Parathyroid adenoma (tissue), 2 donors: ENCODE results near the gene LAD1.

Source experiments
- H2AFZ ChIP-seq: fragments of 300-600 bp; sonication (generic); one replicate; pipeline ENCODE4 v1.7.0; 2017; ENCODE audit warnings: antibody characterized with exemption, mild to moderate bottlenecking
- H3K27ac ChIP-seq: fragments of 300-600 bp; sonication (generic); one replicate; pipeline ENCODE4 v1.7.0; 2017
- H3K27me3 ChIP-seq: fragments of 300-600 bp; sonication (generic); one replicate; pipeline ENCODE4 v1.7.0; 2017; ENCODE audit warnings: low read length; ENCODE audit not compliant: control insufficient read depth, insufficient read depth
- H3K36me3 ChIP-seq: fragments of 300-600 bp; sonication (generic); one replicate; pipeline ENCODE4 v1.7.0; 2017; ENCODE audit warnings: low read length; ENCODE audit not compliant: control insufficient read depth, insufficient read depth
- H3K4me1 ChIP-seq: fragments of 300-600 bp; sonication (generic); one replicate; pipeline ENCODE4 v1.7.0; 2017; ENCODE audit warnings: control low read depth
- H3K4me2 ChIP-seq: fragments of 300-600 bp; sonication (generic); one replicate; pipeline ENCODE4 v1.7.0; 2017; ENCODE audit warnings: low read length
- H3K4me3 ChIP-seq: fragments of 300-600 bp; sonication (generic); one replicate; pipeline ENCODE4 v1.7.0; 2017; ENCODE audit warnings: low read depth, low read length
- H3K79me2 ChIP-seq: fragments of 300-600 bp; sonication (generic); one replicate; pipeline ENCODE4 v1.7.0; 2017; ENCODE audit warnings: control low read depth
- H3K9ac ChIP-seq: fragments of 300-600 bp; sonication (generic); one replicate; pipeline ENCODE4 v1.7.0; 2017; ENCODE audit warnings: mild to moderate bottlenecking
- H3K9me3 ChIP-seq: fragments of 300-600 bp; sonication (generic); one replicate; pipeline ENCODE4 v1.7.0; 2017; ENCODE audit warnings: low read length; ENCODE audit not compliant: control insufficient read depth
- CTCF ChIP-seq: fragments of 300-600 bp; sonication (generic); IDR thresholded peaks from one replicate; pipeline ENCODE4 v1.7.0; 2017; ENCODE audit warnings: antibody characterized with exemption, mild to moderate bottlenecking
- donor health status: primary hyperparathyroidism.

The LAD1 gene

DNA sequence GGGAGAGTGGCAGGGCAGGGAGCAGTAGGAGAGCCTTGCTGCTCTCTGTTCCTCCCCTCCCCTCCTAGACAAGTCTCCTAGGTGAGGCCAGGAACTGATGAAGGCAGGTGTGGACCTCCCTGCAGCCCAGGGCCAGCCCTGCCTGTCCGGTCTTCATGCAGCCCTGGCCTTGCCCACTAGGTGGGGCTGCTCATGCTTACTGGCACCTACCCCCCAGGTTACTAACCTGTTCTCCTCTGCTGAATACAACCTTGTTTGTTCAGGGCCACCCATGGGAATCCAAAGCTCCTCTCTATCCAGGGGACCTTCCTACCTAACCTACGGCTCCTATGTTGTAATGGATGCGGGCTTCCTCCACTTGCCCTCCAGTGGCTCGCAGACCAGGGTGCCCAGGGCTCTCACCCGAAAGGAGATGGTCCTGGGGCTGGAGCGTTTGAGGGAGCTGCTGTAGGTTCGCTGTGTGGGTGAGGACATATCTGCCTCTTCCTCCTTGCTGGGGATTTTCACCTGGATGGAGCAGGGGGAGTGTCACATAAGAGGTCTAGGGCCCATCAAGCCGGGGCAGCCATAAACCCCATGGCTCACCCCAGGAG is 13.7 kb downstream of the LAD1 start:
- TF ChIP-seq CTCF = peak; percentile 57
- Histone ChIP-seq H3K9ac (no peak overlapping the region), H3K4me1 (no peaks in the 10 kb centered on the region), H3K27me3 (no peaks in the 10 kb centered on the region), H3K4me2 (no peak overlapping the region), H3K79me2 (no peaks in the 10 kb centered on the region), H3K9me3 (no peaks in the 10 kb centered on the region), H2AFZ (no peak overlapping the region), H3K4me3 (no peak overlapping the region), H3K27ac (no peak overlapping the region), H3K36me3 (no peaks in the 10 kb centered on the region)

GRCh38 chr1:201384406-201384782 is 14.7 kb downstream of the LAD1 start:
- H3K4me1 ChIP-seq = no peaks in the 10 kb centered on the region
- H3K4me2 ChIP-seq = no peak overlapping the region
- H3K9ac ChIP-seq = no peak overlapping the region
- no peaks in the 10 kb centered on the region for H3K36me3 ChIP-seq
- no peaks in the 10 kb centered on the region for H3K79me2 ChIP-seq
- no peak overlapping the region for H3K4me3 ChIP-seq
- no peak overlapping the region for H2AFZ ChIP-seq
- H3K27ac ChIP-seq = no peak overlapping the region
- no peaks in the 10 kb centered on the region for H3K27me3 ChIP-seq
- no peaks in the 10 kb centered on the region for H3K9me3 ChIP-seq
- TF ChIP-seq CTCF = no peak

DNA sequence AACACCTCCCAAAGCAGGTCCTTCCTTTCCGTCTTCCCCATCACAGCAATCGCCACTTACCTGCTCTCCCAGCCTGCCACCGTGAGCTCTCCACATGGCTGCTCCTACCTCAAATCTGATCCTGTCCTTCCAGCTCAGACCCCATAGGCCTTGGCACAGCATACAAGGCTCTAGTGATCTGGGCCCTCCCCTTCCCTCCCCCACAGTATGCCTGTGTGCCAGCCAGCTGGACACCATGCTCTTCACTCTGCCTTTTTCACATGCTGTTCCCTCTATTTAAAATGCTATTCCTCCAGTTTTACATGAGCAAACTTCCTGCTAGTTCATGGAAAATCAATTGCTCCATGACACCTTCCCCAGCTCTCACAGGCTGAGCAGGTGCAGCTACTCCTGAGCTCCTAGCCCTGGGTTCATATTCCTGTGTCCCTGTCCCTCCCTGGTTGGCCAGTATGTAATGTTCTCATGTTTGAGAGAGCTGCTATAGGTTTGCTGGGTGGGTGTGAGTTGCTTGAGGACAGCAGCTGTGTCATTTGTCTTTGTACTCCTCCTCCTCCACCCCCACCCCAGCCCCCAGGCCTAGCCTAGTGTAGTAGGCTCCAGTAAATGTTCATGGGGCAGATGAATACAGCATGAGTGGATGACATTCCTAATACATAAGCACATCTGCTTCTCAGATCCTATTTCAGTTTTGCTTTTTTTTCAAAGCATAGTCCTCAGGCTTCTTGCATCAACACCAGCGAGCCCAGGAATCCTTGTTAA is 15.3 kb downstream of the LAD1 start:
- TF ChIP-seq CTCF = no peak
- Histone ChIP-seq H3K4me1 (no peaks in the 10 kb centered on the region), H3K9me3 (no peaks in the 10 kb centered on the region), H3K9ac (no peak overlapping the region), H3K4me2 (no peak overlapping the region), H2AFZ (no peak overlapping the region), H3K36me3 (no peaks in the 10 kb centered on the region), H3K79me2 (no peaks in the 10 kb centered on the region), H3K27me3 (no peaks in the 10 kb centered on the region), H3K27ac (no peak overlapping the region), H3K4me3 (no peak overlapping the region)

GRCh38 chr1:201381130-201381529 is 18.0 kb downstream of the LAD1 start:
- Histone ChIP-seq H3K9me3 (no peaks in the 10 kb centered on the region), H3K36me3 (no peaks in the 10 kb centered on the region), H3K4me3 (no peak overlapping the region), H3K27me3 (no peaks in the 10 kb centered on the region), H3K4me1 (no peaks in the 10 kb centered on the region), H3K4me2 (no peak overlapping the region), H3K9ac (no peak overlapping the region), H3K79me2 (no peaks in the 10 kb centered on the region), H3K27ac (no peak overlapping the region), H2AFZ (no peak overlapping the region)
- no peak for TF ChIP-seq CTCF
